Measurements from ENCODE around the gene MRFAP1L1.
A peak's percentile ranks its signal among the peaks of the same experiment; 100 is the strongest.
"Not testable (repeated sequence)": the region's sequence is repeated elsewhere in the genome, so short reads cannot be mapped to it uniquely, and the experiment has no call there.

The MRFAP1L1 gene
- total RNA-seq = 60.8 to 236 (median 80.6) reads per million in 3 experiments

- DNase-seq = peak; percentile 97
Measured at GRCh38 chr4:6709230-6710114, at the start of gene MRFAP1L1. TSS of gene MRFAP1L1 (minus strand) at chr4:6709865. CDS start at chr4:6709629, 236 bp downstream.

- DNase-seq = no peak
Measured at GRCh38 chr4:6758728-6759127, 49.1 kb upstream of the MRFAP1L1 start.

GRCh38 chr4:6756345-6756744 is 46.7 kb upstream of the MRFAP1L1 start:
- not testable (repeated sequence) for DNase-seq

GRCh38 chr4:6755088-6755753 is 45.6 kb upstream of the MRFAP1L1 start:
- no peak for DNase-seq

- no peak for DNase-seq
Measured at GRCh38 chr4:6754481-6755087, 44.9 kb upstream of the MRFAP1L1 start.

- no peak for DNase-seq
Measured at GRCh38 chr4:6753891-6754290, 44.2 kb upstream of the MRFAP1L1 start.

GRCh38 chr4:6753103-6753560 is 43.5 kb upstream of the MRFAP1L1 start:
- DNase-seq = no peak

- DNase-seq = no peak
Measured at GRCh38 chr4:6752486-6752829, 42.8 kb upstream of the MRFAP1L1 start.

GRCh38 chr4:6751611-6752485 is 42.2 kb upstream of the MRFAP1L1 start:
- DNase-seq = no peak

GRCh38 chr4:6750286-6751221 is 40.9 kb upstream of the MRFAP1L1 start:
- DNase-seq = no peak

- DNase-seq = no peak
Measured at GRCh38 chr4:6749340-6750171, 39.9 kb upstream of the MRFAP1L1 start.

GRCh38 chr4:6748286-6748685 is 38.6 kb upstream of the MRFAP1L1 start:
- DNase-seq = no peak

- no peak for DNase-seq
Measured at GRCh38 chr4:6747294-6748051, 37.8 kb upstream of the MRFAP1L1 start.

- no peak for DNase-seq
Measured at GRCh38 chr4:6746721-6747293, 37.1 kb upstream of the MRFAP1L1 start.

- DNase-seq = no peak
Measured at GRCh38 chr4:6742989-6743388, 33.3 kb upstream of the MRFAP1L1 start.

GRCh38 chr4:6742507-6742906 is 32.8 kb upstream of the MRFAP1L1 start:
- no peak for DNase-seq

GRCh38 chr4:6740347-6740746 is 30.7 kb upstream of the MRFAP1L1 start:
- DNase-seq = no peak

GRCh38 chr4:6739920-6740319 is 30.3 kb upstream of the MRFAP1L1 start:
- no peak for DNase-seq

GRCh38 chr4:6734165-6734786 is 24.6 kb upstream of the MRFAP1L1 start:
- DNase-seq = no peak
